Spleen (tissue), 7 donors: ENCODE data around the gene PLAC1.

Source experiments
- CTCF ChIP-seq, 11 experiments: fragments of 200-600 bp in 7 of 11; fragments of 450-650 bp in 4 of 11; sonication (generic) in 4 of 11; IDR thresholded peaks in 8 of 11; conservative IDR thresholded peaks in 3 of 11; 1 replicate in 7 of 11; 2 replicates in 4 of 11; pipeline versions ENCODE4 v1.4.0 to v1.8.0; 2016 to 2021; ENCODE audit warnings: antibody characterized with exemption in 11 of 11, inconsistent platforms in 4 of 11, mild to moderate bottlenecking in 1 of 11
- POLR2A ChIP-seq, 3 donors: fragments of 450-650 bp; IDR thresholded peaks; one replicate each; pipeline ENCODE4 v1.5.1; 2017; ENCODE audit warnings: antibody characterized with exemption in 3 of 3, mild to moderate bottlenecking in 1 of 3
- POLR2AphosphoS5 ChIP-seq, 3 donors: sonication (generic); formaldehyde crosslinking; IDR thresholded peaks; one replicate each; pipeline ENCODE4 v1.5.1; 2017; ENCODE audit warnings: antibody characterized with exemption in 3 of 3
- donor health status: DM: no; HTN: no; CAD: no; lungs with moderate emphysema.
- donor health status: DM: no; HTN: no; CAD: no.
- donor health status: DM: no; HTN: no; CAD: no.

- no peak for TF ChIP-seq CTCF (IDR thresholded peaks at IDR 0.05 in 8 of 11, conservative IDR thresholded peaks at IDR 0.05 in 3 of 11)
- TF ChIP-seq POLR2AphosphoS5 (IDR thresholded peaks at IDR 0.05), result no peak
- no peak for TF ChIP-seq POLR2A (IDR thresholded peaks at IDR 0.05)
Measured at GRCh38 chrX:134628663-134629062, 29.6 kb downstream of the PLAC1 start.
